B cell (primary cell): ENCODE measurements around the gene CTCF. TPM values are rescaled to one million over a fixed set of nuclear protein-coding genes. Genes with fewer than 3 reads are reported as not detected.

Experiments used
- ATAC-seq: fragments of 200-7000 bp; cut with Tn5 transposase; one replicate; pipeline ENCODE4 v1.10.0; 2021; ENCODE audit warnings: low read depth, mild to moderate bottlenecking, moderate number of reproducible peaks, moderate library complexity
- CTCF ChIA-PET: fragments of 350-600 bp; sonication (Branson Sonifier 250); formaldehyde crosslinking; loops from one replicate; lab custom pipeline; 2021; ENCODE audit warnings: antibody characterized with exemption, inconsistent platforms; lab: Charles Lee
- POLR2A ChIA-PET: fragments of 350-600 bp; sonication (Branson Sonifier 250); formaldehyde crosslinking; loops from one replicate; lab custom pipeline; 2021; ENCODE audit warnings: antibody characterized with exemption; lab: Charles Lee
- DNase-seq: peaks from one replicate; pipeline ENCODE4 v3.0.0; 2013
- H2AFZ ChIP-seq: 2 replicates; pipeline ENCODE4 v1.6.1; 2012; ENCODE audit warnings: mild to moderate bottlenecking, low read depth, low read length; ENCODE audit not compliant: insufficient read depth, poor library complexity, severe bottlenecking
- H3K27ac ChIP-seq, 2 donors: 1 replicate in 1 of 2; 2 replicates in 1 of 2; pipeline ENCODE4 v1.5.1; 2012 to 2013; ENCODE audit warnings: low read length in 2 of 2, mild to moderate bottlenecking in 2 of 2, moderate library complexity in 1 of 2
- H3K27me3 ChIP-seq, 4 experiments: fragments of 200-600 bp in 1 of 4; sonication (generic) in 1 of 4; replicated peaks in 1 of 4; 1 replicate in 2 of 4; 2 replicates in 2 of 4; pipeline versions ENCODE4 v1.6.1 to v1.7.0; 2013 to 2016; ENCODE audit warnings: low read length in 3 of 4, mild to moderate bottlenecking in 2 of 4, mixed read lengths in 1 of 4, moderate library complexity in 1 of 4; ENCODE audit not compliant: insufficient read depth in 4 of 4, control insufficient read depth in 3 of 4; ENCODE audit errors: control extremely low read depth in 1 of 4
- H3K36me3 ChIP-seq, 2 experiments: replicated peaks in 1 of 2; 1 replicate in 1 of 2; 2 replicates in 1 of 2; pipeline versions ENCODE4 v1.6.1 to v1.7.1; 2013; ENCODE audit warnings: low read length in 1 of 2; ENCODE audit not compliant: insufficient read depth in 2 of 2, control insufficient read depth in 1 of 2; ENCODE audit errors: control extremely low read depth in 1 of 2, extremely low read depth in 1 of 2
- H3K4me1 ChIP-seq, 2 donors: fragments of 200-600 bp in 1 of 2; sonication (generic) in 1 of 2; 1 replicate in 1 of 2; 2 replicates in 1 of 2; pipeline versions ENCODE4 v1.5.1 to v1.6.1; 2013 to 2017; ENCODE audit warnings: low read length in 2 of 2; ENCODE audit not compliant: control insufficient read depth in 2 of 2, insufficient read depth in 2 of 2
- H3K4me2 ChIP-seq: replicated peaks from 2 replicates; pipeline ENCODE3; 2012; ENCODE audit warnings: mild to moderate bottlenecking, low read depth, low read length; ENCODE audit not compliant: poor library complexity, severe bottlenecking
- H3K4me3 ChIP-seq, 5 experiments: fragments of 200-600 bp in 1 of 5; sonication (generic) in 1 of 5; 1 replicate in 3 of 5; 2 replicates in 2 of 5; pipeline versions ENCODE4 v1.5.1 to v1.7.0; 2011 to 2016; ENCODE audit warnings: low read length in 4 of 5, mild to moderate bottlenecking in 4 of 5, low read depth in 2 of 5, control low read depth in 1 of 5, moderate library complexity in 1 of 5; ENCODE audit not compliant: insufficient read depth in 1 of 5; ENCODE audit errors: control extremely low read depth in 1 of 5, extremely low read depth in 1 of 5
- H3K79me2 ChIP-seq: fragments of 200-600 bp; sonication (generic); one replicate; pipeline ENCODE4 v1.6.0; 2016; ENCODE audit warnings: low read length; ENCODE audit not compliant: control insufficient read depth, insufficient read depth
- H3K9ac ChIP-seq: fragments of 200-600 bp; sonication (generic); 2 replicates; pipeline ENCODE4 v1.6.1; 2017; ENCODE audit warnings: mild to moderate bottlenecking, low read length, moderate library complexity
- H3K9me3 ChIP-seq, 3 donors: one replicate each; pipeline versions ENCODE4 v1.6.1 to v1.7.1; 2013; ENCODE audit warnings: low read length in 2 of 3; ENCODE audit not compliant: control insufficient read depth in 2 of 3, insufficient read depth in 1 of 3; ENCODE audit errors: control extremely low read depth in 1 of 3
- H4K20me1 ChIP-seq: 2 replicates; pipeline ENCODE4 v1.6.0; 2012; ENCODE audit warnings: mild to moderate bottlenecking, low read length; ENCODE audit not compliant: insufficient read depth, control insufficient read depth, poor library complexity, severe bottlenecking
- H3K27ac Mint-ChIP-seq: one replicate; pipeline ENCODE4 v1.8.0; 2021; ENCODE audit warnings: mixed read lengths
- H3K27me3 Mint-ChIP-seq: one replicate; pipeline ENCODE4 v1.8.0; 2021; ENCODE audit warnings: mixed read lengths
- H3K4me1 Mint-ChIP-seq: one replicate; pipeline ENCODE4 v1.8.0; 2021; ENCODE audit warnings: mixed read lengths
- H3K4me3 Mint-ChIP-seq: one replicate; pipeline ENCODE4 v1.8.0; 2021; ENCODE audit warnings: mixed read lengths
- H3K9me3 Mint-ChIP-seq: one replicate; pipeline ENCODE4 v1.8.0; 2022; ENCODE audit warnings: mixed read lengths; ENCODE audit not compliant: insufficient read depth
- CTCF ChIP-seq: fragments of 200-600 bp; IDR thresholded peaks from one replicate; pipeline ENCODE4 v1.8.0; 2022; ENCODE audit warnings: antibody characterized with exemption, mild to moderate bottlenecking
- EZH2 ChIP-seq: IDR thresholded peaks from 2 replicates; pipeline ENCODE4 v1.6.1; 2012; ENCODE audit warnings: borderline replicate concordance, low read depth, mild to moderate bottlenecking, moderate library complexity, low read length; ENCODE audit not compliant: insufficient read depth, poor library complexity, severe bottlenecking
- WGBS: methylation state at CpG from one replicate; pipeline ENCODE4 v1.1.5; 2013; ENCODE audit warnings: missing lambda C conversion rate; ENCODE audit not compliant: insufficient coverage; 5-methylcytosine and 5-hydroxymethylcytosine counted together
- intact Hi-C: fragments of 100-400 bp; cut with micrococcal nuclease; formaldehyde crosslinking; loops from one replicate; pipeline ENCODE4 v1.10.0; 2022
- polyA plus RNA-seq: library from polyadenylated mRNA; depleted of rRNA; stranded (reverse); fragments of >200 nt; gene quantifications from 2 replicates; pipeline ENCODE4 v1.2.3, GENCODE V29; 2012
- total RNA-seq, 2 donors: library from RNA; stranded (reverse); fragments of 120-200 nt in 1 of 2; gene quantifications; 1 replicate in 1 of 2; 2 replicates in 1 of 2; pipeline versions ENCODE4 v1.2.3 to v1.2.4, GENCODE V29; 2013 to 2022

Gene CTCF
- total and polyA plus RNA-seq, 2 donors (not counting 1 experiment from before 2014, with no cell fraction given): 42.7 to 78.4 TPM

- Histone ChIP-seq H2AFZ (peak overlapping the region; percentile 45), H3K36me3 (peaks cover 0 to 6% of the 10 kb centered on the region in 2 experiments), H3K27me3 (no peaks in the 10 kb centered on the region), H3K9ac (peak overlapping the region; percentile 89), H3K4me2 (peak overlapping the region; percentile 96), H4K20me1 (peaks cover 21% of the 10 kb centered on the region), H3K4me3 (peak overlapping the region; percentile 65 to 92 (median 84)), H3K9me3 (no peaks in the 10 kb centered on the region), H3K79me2 (peaks cover 70% of the 10 kb centered on the region), H3K27ac (peak overlapping the region; percentile 96 to 100), H3K4me1 (peaks cover 28 to 62% of the 10 kb centered on the region in 2 donors)
- intact Hi-C loops: loop anchor here (1.0 to 10.0 kb wide), 3 partner anchors 8 to 276 kb away; partner anchors contain the start of genes RANBP10 and TSNAXIP1
- ChIA-PET CTCF (interaction anchor here (0.6 to 12.8 kb wide), 11 partner anchors 8 to 116 kb away, joined by 3 to 178 read pairs (median 7); partner anchors contain the start of genes ATP6V0D1, CARMIL2 and CTCF), POLR2A (interaction anchor here (0.5 to 10.2 kb wide), 16 partner anchors 8 to 406 kb away, joined by 3 to 83 read pairs (median 6); partner anchors contain the start of genes ACD, ATP6V0D1, CARMIL2 and CTCF)
- no peaks in the 10 kb centered on the region for H3K27me3 Mint-ChIP-seq
- TF ChIP-seq CTCF (no peak), EZH2 (no peak)
- H3K4me3 Mint-ChIP-seq: peak overlapping the region; percentile 95
- H3K9me3 Mint-ChIP-seq: no peaks in the 10 kb centered on the region
- WGBS: under 1% methylated on average over 64 of the region's 65 CpGs
- peak overlapping the region; percentile 98 for H3K27ac Mint-ChIP-seq
- H3K4me1 Mint-ChIP-seq: peaks cover 61% of the 10 kb centered on the region
- ATAC-seq (peak; percentile 7), DNase-seq (no peak)
Observed at GRCh38 chr16:67528870-67529581, 33.3 kb upstream of the CTCF start.
